ENCODE results near the gene HAUS6.
"Not testable (repeated sequence)": the region's sequence is repeated elsewhere in the genome, so short reads cannot be mapped to it uniquely, and the experiment has no call there.

The HAUS6 gene, protein sequence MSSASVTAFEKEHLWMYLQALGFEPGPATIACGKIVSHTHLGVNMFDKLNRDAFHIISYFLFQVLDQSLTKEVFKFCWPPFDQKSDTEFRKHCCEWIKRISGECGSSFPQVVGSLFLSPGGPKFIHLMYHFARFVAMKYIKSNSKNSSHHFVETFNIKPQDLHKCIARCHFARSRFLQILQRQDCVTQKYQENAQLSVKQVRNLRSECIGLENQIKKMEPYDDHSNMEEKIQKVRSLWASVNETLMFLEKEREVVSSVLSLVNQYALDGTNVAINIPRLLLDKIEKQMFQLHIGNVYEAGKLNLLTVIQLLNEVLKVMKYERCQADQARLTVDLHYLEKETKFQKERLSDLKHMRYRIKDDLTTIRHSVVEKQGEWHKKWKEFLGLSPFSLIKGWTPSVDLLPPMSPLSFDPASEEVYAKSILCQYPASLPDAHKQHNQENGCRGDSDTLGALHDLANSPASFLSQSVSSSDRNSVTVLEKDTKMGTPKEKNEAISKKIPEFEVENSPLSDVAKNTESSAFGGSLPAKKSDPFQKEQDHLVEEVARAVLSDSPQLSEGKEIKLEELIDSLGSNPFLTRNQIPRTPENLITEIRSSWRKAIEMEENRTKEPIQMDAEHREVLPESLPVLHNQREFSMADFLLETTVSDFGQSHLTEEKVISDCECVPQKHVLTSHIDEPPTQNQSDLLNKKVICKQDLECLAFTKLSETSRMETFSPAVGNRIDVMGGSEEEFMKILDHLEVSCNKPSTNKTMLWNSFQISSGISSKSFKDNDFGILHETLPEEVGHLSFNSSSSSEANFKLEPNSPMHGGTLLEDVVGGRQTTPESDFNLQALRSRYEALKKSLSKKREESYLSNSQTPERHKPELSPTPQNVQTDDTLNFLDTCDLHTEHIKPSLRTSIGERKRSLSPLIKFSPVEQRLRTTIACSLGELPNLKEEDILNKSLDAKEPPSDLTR

DNA sequence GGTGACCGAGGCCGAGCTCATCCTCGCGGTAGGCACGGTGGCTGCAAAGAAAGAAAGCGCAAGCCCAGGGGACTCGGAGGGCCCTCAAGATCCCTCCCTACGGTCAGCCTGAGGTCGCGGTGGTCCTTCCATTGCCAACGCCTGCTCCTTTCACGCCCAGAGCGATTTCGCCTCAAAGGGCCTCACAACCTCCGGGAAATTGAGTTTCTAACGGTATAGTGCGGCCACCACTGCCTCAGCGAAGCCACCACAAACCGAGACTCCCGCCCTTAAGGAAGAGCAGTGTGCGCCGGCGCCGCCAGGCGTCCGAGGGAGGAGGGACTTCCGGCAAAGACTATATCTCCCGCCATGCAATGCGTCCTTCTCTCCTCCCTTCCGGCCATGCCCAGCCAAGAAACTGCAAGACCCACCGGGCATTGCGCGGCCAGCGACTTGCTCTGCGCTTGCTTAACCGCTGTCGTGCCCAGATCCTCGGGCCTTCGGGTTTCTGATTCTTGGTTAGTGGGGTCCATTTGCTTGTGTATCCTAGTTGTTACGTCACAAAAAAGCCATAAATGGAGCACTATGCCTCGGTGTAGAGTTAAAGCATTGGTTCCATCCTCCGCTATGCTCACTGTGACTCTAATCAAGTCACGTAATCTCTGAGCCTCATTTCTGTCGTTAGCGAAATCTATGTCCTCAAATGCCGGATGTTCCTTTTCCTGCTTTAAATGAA is at the start of gene HAUS6:
HAUS6 (minus strand) TSS at position 274 of the 715 bp plus-strand sequence; CDS start at position 21, 253 bp downstream.
- TF ChIP-seq, protein P1, sequence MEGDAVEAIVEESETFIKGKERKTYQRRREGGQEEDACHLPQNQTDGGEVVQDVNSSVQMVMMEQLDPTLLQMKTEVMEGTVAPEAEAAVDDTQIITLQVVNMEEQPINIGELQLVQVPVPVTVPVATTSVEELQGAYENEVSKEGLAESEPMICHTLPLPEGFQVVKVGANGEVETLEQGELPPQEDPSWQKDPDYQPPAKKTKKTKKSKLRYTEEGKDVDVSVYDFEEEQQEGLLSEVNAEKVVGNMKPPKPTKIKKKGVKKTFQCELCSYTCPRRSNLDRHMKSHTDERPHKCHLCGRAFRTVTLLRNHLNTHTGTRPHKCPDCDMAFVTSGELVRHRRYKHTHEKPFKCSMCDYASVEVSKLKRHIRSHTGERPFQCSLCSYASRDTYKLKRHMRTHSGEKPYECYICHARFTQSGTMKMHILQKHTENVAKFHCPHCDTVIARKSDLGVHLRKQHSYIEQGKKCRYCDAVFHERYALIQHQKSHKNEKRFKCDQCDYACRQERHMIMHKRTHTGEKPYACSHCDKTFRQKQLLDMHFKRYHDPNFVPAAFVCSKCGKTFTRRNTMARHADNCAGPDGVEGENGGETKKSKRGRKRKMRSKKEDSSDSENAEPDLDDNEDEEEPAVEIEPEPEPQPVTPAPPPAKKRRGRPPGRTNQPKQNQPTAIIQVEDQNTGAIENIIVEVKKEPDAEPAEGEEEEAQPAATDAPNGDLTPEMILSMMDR (IDR thresholded peaks at IDR 0.05; ENCODE audit: insufficient read depth, low read length, poor library complexity, severe bottlenecking), result no peak
- no peak for TF ChIP-seq EZH2phosphoT487 (conservative IDR thresholded peaks at IDR 0.05; ENCODE audit: low read length)
- H3K79me2 ChIP-seq (ENCODE audit: insufficient read depth, low read length), result peaks cover 49% of the 10 kb centered on the region
- no peaks in the 10 kb centered on the region for H3K9me3 ChIP-seq (ENCODE audit: insufficient read depth, low read length)
- H3K27me3 ChIP-seq (ENCODE audit: low read length), result no peaks in the 10 kb centered on the region
- peak within 1 kb of the TSS; percentile 94 for H2AFZ ChIP-seq (ENCODE audit: low read depth, low read length, severe bottlenecking)
- H4K20me1 ChIP-seq (ENCODE audit: low read depth, low read length), result no peaks in the 10 kb centered on the region
- peak within 1 kb of the TSS; percentile 80 for H3K9ac ChIP-seq (ENCODE audit: low read length)
- peaks cover 14% of the 10 kb centered on the region for H3K36me3 ChIP-seq (ENCODE audit: low read length)
- H3K4me3 ChIP-seq (ENCODE audit: insufficient read depth, low read length, poor library complexity, severe bottlenecking), result peak within 1 kb of the TSS; percentile 98
- H3K9me2 ChIP-seq (replicated peaks; ENCODE audit: insufficient read depth, low read length), result no peaks in the 10 kb centered on the region
- H3K27ac ChIP-seq (ENCODE audit: low read depth, low read length), result peak within 1 kb of the TSS; percentile 70
- peak within 1 kb of the TSS; percentile 93 for H3K4me2 ChIP-seq (ENCODE audit: low read depth, low read length, poor library complexity, severe bottlenecking)
- no peaks in the 10 kb centered on the region; the same call in 1 of the 2 replicates for H3F3A ChIP-seq (ENCODE audit: insufficient read depth)

DNA sequence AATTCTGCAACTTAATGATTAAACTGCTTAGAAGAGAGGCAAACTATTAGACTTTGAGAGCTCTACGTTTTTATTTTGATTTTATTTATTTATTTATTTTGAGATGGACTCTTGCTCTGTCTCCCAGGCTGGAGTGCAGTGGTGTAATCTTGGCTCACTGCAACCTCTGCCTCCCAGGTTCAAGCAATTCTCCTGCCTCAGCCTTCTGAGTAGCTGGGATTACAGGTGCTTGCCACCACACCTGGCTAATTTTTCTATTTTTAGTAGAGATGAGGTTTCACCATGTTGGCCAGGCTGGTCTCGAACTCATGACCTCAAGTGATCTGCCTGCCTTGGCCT is 49.4 kb upstream of the HAUS6 start:
- H3K4me2 ChIP-seq (ENCODE audit: low read depth, low read length, poor library complexity, severe bottlenecking), result not testable (repeated sequence)

DNA sequence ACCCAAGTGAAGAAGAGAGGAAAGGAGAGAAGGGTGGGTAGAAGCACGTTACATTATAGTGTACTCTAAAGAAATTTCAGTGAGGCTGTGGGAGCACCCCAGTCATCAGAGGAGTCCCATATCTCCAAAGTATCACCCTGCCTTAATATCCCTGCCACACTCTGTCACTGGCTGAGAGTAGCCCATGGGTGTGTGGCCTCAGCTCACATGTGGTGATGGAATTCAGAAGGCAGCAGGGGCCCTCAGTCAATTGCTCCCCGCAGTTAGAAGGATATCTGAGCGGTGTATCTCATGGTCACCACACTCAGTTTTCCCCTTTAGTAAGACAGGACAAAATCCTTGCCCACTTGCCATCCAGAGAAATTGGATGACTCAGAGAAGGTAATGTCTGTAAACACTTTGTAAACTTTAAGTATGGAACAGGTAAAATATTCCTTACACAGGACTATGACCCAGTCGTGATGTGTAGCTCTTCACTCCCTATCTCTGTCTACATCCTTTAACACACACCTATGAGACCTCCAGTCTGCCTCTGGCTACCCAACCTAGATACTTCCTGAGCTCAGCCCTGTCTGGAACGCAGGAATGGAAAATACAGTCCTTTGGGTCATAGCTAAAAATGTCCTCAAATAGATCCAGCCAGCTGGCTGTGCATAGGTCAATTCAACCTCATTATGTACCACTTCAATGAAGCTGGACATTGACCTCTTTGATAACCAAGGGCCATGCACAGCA is 48.9 kb upstream of the HAUS6 start:
- Histone ChIP-seq H3K4me2 (ENCODE audit: low read depth, low read length, poor library complexity, severe bottlenecking) (no peak overlapping the region), H3K36me3 (ENCODE audit: low read length) (no peaks in the 10 kb centered on the region), H3K9me3 (ENCODE audit: insufficient read depth, low read length) (no peaks in the 10 kb centered on the region), H3K9ac (ENCODE audit: low read length) (no peak overlapping the region), H3F3A (ENCODE audit: insufficient read depth) (no peaks in the 10 kb centered on the region), H3K9me2 (replicated peaks; ENCODE audit: insufficient read depth, low read length) (no peaks in the 10 kb centered on the region), H2AFZ (ENCODE audit: low read depth, low read length, severe bottlenecking) (no peak overlapping the region), H3K27me3 (ENCODE audit: low read length) (no peaks in the 10 kb centered on the region), H4K20me1 (ENCODE audit: low read depth, low read length) (no peaks in the 10 kb centered on the region), H3K27ac (ENCODE audit: low read depth, low read length) (no peak overlapping the region), H3K79me2 (ENCODE audit: insufficient read depth, low read length) (no peaks in the 10 kb centered on the region), H3K4me3 (ENCODE audit: insufficient read depth, low read length, poor library complexity, severe bottlenecking) (no peak overlapping the region)
- TF ChIP-seq, protein P1 (IDR thresholded peaks at IDR 0.05; ENCODE audit: insufficient read depth, low read length, poor library complexity, severe bottlenecking), result no peak
- TF ChIP-seq EZH2phosphoT487 (conservative IDR thresholded peaks at IDR 0.05; ENCODE audit: low read length), result no peak

More for the DNA sequence above, 49.4 kb upstream of the HAUS6 start:
- H3K79me2 ChIP-seq (ENCODE audit: insufficient read depth, low read length); H3K27me3 ChIP-seq (ENCODE audit: low read length); H4K20me1 ChIP-seq (ENCODE audit: low read depth, low read length); H3K36me3 ChIP-seq (ENCODE audit: low read length); H2AFZ ChIP-seq (ENCODE audit: low read depth, low read length, severe bottlenecking); H3K27ac ChIP-seq (ENCODE audit: low read depth, low read length); H3F3A ChIP-seq (ENCODE audit: insufficient read depth); H3K9me3 ChIP-seq (ENCODE audit: insufficient read depth, low read length); H3K4me3 ChIP-seq (ENCODE audit: insufficient read depth, low read length, poor library complexity, severe bottlenecking); H3K9me2 ChIP-seq (replicated peaks; ENCODE audit: insufficient read depth, low read length); H3K9ac ChIP-seq (ENCODE audit: low read length): not testable (repeated sequence)

Measured in SU-DHL-6 (cell line).